HL-60 (cell line): ENCODE results near the gene MYOM1.

ENCODE experiments used
- DNase-seq, 2 experiments: peaks; one replicate each; pipeline ENCODE4 v3.0.0-alpha.2; 2010 to 2020; ENCODE audit warnings: low read depth in 1 of 2, low spot score in 1 of 2
- H3K27ac ChIP-seq: fragments of 250-450 bp; sonication (Bioruptor Pico); replicated peaks from 2 replicates; pipeline ENCODE4 v1.5.1; 2020; ENCODE audit warnings: mild to moderate bottlenecking, moderate library complexity
- H3K27me3 ChIP-seq: fragments of 250-450 bp; sonication (Bioruptor Pico); 2 replicates; pipeline ENCODE4 v1.5.1; 2021; ENCODE audit warnings: mild to moderate bottlenecking, moderate library complexity; ENCODE audit not compliant: insufficient read depth, poor library complexity, severe bottlenecking
- H3K4me3 ChIP-seq: replicated peaks from 2 replicates; pipeline ENCODE4 v1.5.1; 2011; ENCODE audit warnings: mild to moderate bottlenecking, control low read depth, low read length; ENCODE audit not compliant: insufficient read depth
- CTCF ChIP-seq: IDR thresholded peaks from one replicate; pipeline ENCODE4 v1.5.1; 2011; ENCODE audit warnings: low read length, control low read depth, inconsistent platforms; ENCODE audit not compliant: insufficient read depth
- GABPA ChIP-seq: IDR thresholded peaks from 2 replicates; pipeline ENCODE4 v1.6.1; 2012; ENCODE audit warnings: low read depth
- POLR2AphosphoS5 ChIP-seq: IDR thresholded peaks from 2 replicates; pipeline ENCODE4 v1.6.1; 2012; ENCODE audit warnings: low read depth
- SPI1 ChIP-seq: IDR thresholded peaks from 2 replicates; pipeline ENCODE4 v1.6.1; 2012; ENCODE audit warnings: low read depth, mild to moderate bottlenecking, borderline replicate concordance
- TF ChIP-seq, protein P1 (sequence below): IDR thresholded peaks from 2 replicates; pipeline ENCODE4 v1.6.1; 2012; ENCODE audit warnings: low read depth; ENCODE audit not compliant: insufficient replicate concordance

Gene MYOM1

GRCh38 chr18:3266062-3266608 lies 46.4 kb upstream of the MYOM1 start:
- DNase-seq = no peak
- TF ChIP-seq, protein P1, sequence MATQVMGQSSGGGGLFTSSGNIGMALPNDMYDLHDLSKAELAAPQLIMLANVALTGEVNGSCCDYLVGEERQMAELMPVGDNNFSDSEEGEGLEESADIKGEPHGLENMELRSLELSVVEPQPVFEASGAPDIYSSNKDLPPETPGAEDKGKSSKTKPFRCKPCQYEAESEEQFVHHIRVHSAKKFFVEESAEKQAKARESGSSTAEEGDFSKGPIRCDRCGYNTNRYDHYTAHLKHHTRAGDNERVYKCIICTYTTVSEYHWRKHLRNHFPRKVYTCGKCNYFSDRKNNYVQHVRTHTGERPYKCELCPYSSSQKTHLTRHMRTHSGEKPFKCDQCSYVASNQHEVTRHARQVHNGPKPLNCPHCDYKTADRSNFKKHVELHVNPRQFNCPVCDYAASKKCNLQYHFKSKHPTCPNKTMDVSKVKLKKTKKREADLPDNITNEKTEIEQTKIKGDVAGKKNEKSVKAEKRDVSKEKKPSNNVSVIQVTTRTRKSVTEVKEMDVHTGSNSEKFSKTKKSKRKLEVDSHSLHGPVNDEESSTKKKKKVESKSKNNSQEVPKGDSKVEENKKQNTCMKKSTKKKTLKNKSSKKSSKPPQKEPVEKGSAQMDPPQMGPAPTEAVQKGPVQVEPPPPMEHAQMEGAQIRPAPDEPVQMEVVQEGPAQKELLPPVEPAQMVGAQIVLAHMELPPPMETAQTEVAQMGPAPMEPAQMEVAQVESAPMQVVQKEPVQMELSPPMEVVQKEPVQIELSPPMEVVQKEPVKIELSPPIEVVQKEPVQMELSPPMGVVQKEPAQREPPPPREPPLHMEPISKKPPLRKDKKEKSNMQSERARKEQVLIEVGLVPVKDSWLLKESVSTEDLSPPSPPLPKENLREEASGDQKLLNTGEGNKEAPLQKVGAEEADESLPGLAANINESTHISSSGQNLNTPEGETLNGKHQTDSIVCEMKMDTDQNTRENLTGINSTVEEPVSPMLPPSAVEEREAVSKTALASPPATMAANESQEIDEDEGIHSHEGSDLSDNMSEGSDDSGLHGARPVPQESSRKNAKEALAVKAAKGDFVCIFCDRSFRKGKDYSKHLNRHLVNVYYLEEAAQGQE = no peak
- TF ChIP-seq SPI1 = no peak
- Histone ChIP-seq H3K4me3 (no peak overlapping the region), H3K27ac (no peak overlapping the region), H3K27me3 (no peaks in the 10 kb centered on the region)

GRCh38 chr18:3265564-3266033 lies 45.8 kb upstream of the MYOM1 start:
- Histone ChIP-seq H3K4me3 (no peak overlapping the region), H3K27me3 (no peaks in the 10 kb centered on the region), H3K27ac (no peak overlapping the region)
- no peak for DNase-seq
- TF ChIP-seq CTCF = no peak
- TF ChIP-seq, protein P1 = peak; percentile 75
- TF ChIP-seq SPI1 = 0 out of 2 replicates have a peak, but pooled peaks have one; percentile 14
- TF ChIP-seq POLR2AphosphoS5 = no peak
- TF ChIP-seq GABPA = no peak

- TF ChIP-seq POLR2AphosphoS5 (no peak), SPI1 (no peak), CTCF (no peak), GABPA (no peak)
- TF ChIP-seq, protein P1 = no peak
- no peak overlapping the region for H3K27ac ChIP-seq
- DNase-seq = no peak
- H3K27me3 ChIP-seq = no peaks in the 10 kb centered on the region
- H3K4me3 ChIP-seq = no peak overlapping the region
Observed at GRCh38 chr18:3264362-3264761, 44.6 kb upstream of the MYOM1 start.
